Activated naive CD8-positive, alpha-beta T cell treated with anti-CD3 and anti-CD28 coated beads for 36 hours (primary cell): ENCODE results near the gene ADAMTS18. TPM values are rescaled to one million over a fixed set of nuclear protein-coding genes. Genes with fewer than 3 reads are reported as not detected.
"Not testable (repeated sequence)": the region's sequence is repeated elsewhere in the genome, so short reads cannot be mapped to it uniquely, and the experiment has no call there.

Experiments used
- DNase-seq: peaks from one replicate; pipeline ENCODE4 v3.0.0; 2021
- H3K27ac Mint-ChIP-seq: one replicate; pipeline ENCODE4 v1.8.0; 2022; ENCODE audit warnings: mild to moderate bottlenecking, moderate library complexity, mixed read lengths
- H3K27me3 Mint-ChIP-seq: one replicate; pipeline ENCODE4 v1.8.0; 2022; ENCODE audit warnings: mild to moderate bottlenecking, mixed read lengths
- H3K36me3 Mint-ChIP-seq: one replicate; pipeline ENCODE4 v1.8.0; 2021; ENCODE audit warnings: mild to moderate bottlenecking, mixed read lengths
- H3K4me1 Mint-ChIP-seq: one replicate; pipeline ENCODE4 v1.8.0; 2021; ENCODE audit warnings: mixed read lengths
- H3K4me3 Mint-ChIP-seq: one replicate; pipeline ENCODE4 v1.8.0; 2022; ENCODE audit warnings: mild to moderate bottlenecking, moderate library complexity, mixed read lengths
- H3K9me3 Mint-ChIP-seq: one replicate; pipeline ENCODE4 v1.8.0; 2022; ENCODE audit warnings: mixed read lengths
- total RNA-seq, 2 experiments: library from RNA; stranded (reverse); gene quantifications; one replicate each; pipeline ENCODE4 v1.2.3, GENCODE V29; 2021

ADAMTS18 gene, protein sequence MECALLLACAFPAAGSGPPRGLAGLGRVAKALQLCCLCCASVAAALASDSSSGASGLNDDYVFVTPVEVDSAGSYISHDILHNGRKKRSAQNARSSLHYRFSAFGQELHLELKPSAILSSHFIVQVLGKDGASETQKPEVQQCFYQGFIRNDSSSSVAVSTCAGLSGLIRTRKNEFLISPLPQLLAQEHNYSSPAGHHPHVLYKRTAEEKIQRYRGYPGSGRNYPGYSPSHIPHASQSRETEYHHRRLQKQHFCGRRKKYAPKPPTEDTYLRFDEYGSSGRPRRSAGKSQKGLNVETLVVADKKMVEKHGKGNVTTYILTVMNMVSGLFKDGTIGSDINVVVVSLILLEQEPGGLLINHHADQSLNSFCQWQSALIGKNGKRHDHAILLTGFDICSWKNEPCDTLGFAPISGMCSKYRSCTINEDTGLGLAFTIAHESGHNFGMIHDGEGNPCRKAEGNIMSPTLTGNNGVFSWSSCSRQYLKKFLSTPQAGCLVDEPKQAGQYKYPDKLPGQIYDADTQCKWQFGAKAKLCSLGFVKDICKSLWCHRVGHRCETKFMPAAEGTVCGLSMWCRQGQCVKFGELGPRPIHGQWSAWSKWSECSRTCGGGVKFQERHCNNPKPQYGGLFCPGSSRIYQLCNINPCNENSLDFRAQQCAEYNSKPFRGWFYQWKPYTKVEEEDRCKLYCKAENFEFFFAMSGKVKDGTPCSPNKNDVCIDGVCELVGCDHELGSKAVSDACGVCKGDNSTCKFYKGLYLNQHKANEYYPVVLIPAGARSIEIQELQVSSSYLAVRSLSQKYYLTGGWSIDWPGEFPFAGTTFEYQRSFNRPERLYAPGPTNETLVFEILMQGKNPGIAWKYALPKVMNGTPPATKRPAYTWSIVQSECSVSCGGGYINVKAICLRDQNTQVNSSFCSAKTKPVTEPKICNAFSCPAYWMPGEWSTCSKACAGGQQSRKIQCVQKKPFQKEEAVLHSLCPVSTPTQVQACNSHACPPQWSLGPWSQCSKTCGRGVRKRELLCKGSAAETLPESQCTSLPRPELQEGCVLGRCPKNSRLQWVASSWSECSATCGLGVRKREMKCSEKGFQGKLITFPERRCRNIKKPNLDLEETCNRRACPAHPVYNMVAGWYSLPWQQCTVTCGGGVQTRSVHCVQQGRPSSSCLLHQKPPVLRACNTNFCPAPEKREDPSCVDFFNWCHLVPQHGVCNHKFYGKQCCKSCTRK (N-terminal part only)
- total RNA-seq, result not detected

DNA sequence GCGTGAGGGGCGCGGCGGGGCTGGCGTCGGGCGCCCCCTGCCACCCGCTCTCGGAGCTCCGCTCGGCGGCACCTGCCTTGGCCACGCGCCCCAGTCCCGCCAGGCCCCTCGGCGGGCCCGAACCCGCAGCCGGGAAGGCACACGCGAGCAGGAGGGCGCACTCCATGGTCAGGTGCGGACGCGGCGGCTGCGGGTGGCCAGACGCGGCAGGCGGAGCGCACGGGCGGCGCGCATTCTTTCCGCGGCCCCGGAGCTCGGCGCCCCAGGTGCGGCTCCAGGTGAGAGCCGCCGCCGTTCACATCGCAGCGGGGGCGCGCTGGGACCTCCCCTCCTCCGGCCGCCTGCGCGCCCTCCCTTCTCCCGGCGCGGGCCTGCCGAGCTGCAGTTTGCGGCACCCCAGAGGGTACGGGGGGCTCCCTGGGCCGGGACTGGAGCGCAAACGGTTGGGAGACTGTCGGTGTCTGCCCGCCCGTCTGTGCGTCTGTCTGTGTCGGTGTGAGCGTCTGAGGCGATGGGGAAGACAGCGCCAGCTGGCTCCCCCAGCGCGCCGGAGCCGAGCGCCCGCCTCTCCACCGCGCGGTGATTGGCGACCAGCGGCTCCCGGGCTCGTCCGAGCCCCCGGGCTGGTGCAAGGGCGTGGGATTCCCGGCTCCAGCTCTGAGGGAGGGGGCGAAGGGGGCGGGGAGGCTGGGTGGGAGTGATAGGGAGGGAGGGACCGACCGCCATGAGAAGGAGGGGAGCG is at the start of gene ADAMTS18:
Gene ADAMTS18 (minus strand): TSS at position 505 of the 742 bp plus-strand sequence. CDS start 339 bp downstream, at position 166.
- H3K27ac Mint-ChIP-seq, result no peak within 1 kb of the TSS
- H3K4me3 Mint-ChIP-seq, result no peak within 1 kb of the TSS
- no peaks in the 10 kb centered on the region for H3K4me1 Mint-ChIP-seq
- no peaks in the 10 kb centered on the region for H3K9me3 Mint-ChIP-seq
- no peaks in the 10 kb centered on the region for H3K36me3 Mint-ChIP-seq
- peaks cover 36% of the 10 kb centered on the region for H3K27me3 Mint-ChIP-seq
- DNase-seq, result peak; percentile 3

DNA sequence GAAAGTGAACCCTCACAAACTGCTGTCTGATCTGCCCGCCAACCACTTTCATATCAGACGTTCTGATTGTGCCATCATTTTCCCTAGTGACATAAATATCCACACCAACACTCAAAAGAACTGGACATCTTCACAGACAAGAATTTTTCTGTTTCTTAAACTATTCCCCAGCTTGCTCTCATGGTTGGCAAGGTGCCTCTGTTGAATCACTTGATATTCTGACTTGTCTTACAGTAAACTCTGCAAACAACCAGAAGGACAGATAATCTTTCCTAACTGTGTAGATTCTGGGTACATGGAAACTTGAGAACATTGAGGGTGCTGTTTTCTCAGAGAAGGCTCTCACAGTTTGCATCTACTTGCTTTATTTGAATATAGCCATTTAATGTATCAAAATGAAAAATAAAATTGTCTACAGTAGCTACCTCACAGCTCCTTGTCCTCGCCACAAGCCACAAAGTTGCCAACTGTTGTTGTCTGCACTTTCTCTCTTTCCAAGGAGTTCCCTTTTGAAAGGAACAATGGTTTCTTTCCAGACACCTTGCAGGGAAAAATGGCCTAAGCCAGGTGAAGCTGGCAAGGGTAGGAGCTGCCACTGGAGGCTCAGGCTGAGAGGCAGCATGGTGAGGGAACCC is 46.0 kb upstream of the ADAMTS18 start:
- no peaks in the 10 kb centered on the region for H3K4me1 Mint-ChIP-seq
- H3K4me3 Mint-ChIP-seq, result no peak overlapping the region
- no peaks in the 10 kb centered on the region for H3K36me3 Mint-ChIP-seq
- H3K9me3 Mint-ChIP-seq, result no peaks in the 10 kb centered on the region
- no peak for DNase-seq
- H3K27ac Mint-ChIP-seq, result no peak overlapping the region
- peaks cover 15% of the 10 kb centered on the region for H3K27me3 Mint-ChIP-seq

DNA sequence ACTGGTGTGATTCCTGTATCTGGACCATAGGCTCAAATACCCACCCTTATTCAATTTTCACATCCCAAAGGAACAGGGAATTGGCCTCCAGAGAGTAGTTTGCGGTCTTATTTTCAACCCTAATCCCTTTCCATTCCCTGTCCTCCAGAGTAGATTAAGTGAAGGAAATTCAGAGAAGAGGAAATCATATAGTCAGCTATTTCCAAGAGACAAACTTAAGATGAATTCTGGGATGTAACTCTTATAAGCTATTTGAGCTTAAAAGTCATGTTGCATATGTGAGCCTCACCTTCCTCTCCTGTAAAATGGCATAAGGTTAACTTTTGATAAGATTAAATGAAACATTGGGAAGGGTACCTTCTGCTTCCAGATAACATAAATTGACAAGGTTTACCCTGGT is 37.4 kb upstream of the ADAMTS18 start:
- no peak overlapping the region for H3K4me3 Mint-ChIP-seq
- no peaks in the 10 kb centered on the region for H3K9me3 Mint-ChIP-seq
- no peak overlapping the region for H3K27ac Mint-ChIP-seq
- DNase-seq, result no peak
- no peaks in the 10 kb centered on the region for H3K36me3 Mint-ChIP-seq
- no peaks in the 10 kb centered on the region for H3K4me1 Mint-ChIP-seq
- peaks cover 36% of the 10 kb centered on the region for H3K27me3 Mint-ChIP-seq

DNA sequence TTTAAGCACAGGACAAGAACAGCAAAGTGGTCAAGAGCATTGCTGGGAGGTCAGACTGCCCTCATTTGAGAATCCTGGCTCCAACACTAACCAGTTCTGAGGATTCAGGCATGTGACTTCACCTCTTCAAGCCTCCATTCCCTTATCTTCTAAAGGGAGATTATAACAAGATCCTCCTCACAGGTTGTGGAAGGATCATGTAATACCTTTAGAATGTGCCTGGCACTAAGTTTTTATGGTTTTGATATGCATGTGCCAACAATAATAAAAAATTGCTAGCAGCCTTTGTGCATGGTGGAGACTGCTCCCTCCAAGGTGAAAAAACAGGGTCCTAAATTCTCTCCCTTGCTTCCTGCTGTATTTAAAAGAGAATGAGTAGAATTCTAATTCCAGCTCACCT is 36.0 kb upstream of the ADAMTS18 start:
- no peak overlapping the region for H3K4me3 Mint-ChIP-seq
- no peaks in the 10 kb centered on the region for H3K9me3 Mint-ChIP-seq
- H3K36me3 Mint-ChIP-seq, result no peaks in the 10 kb centered on the region
- H3K4me1 Mint-ChIP-seq, result no peaks in the 10 kb centered on the region
- peaks cover 36% of the 10 kb centered on the region for H3K27me3 Mint-ChIP-seq
- H3K27ac Mint-ChIP-seq, result no peak overlapping the region
- no peak for DNase-seq

DNA sequence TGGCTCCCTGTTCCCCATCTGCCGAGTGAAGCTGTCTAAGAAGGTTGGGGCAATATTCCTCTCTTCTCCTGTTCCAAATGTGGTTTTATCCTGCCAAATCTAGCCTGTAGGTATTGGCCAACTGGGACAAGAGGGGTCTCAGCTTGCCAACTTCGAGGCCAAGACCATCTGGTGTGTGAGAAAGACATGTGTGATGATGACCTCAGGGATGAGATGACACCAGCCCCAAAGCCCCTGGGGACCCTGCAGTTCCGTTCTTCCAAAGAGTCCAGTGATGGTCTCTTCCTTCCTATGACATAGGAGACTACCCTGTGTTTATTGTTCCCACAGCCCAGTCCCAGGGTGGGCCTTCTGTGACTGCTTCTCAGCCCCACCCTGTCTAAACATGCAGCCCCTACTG is 34.8 kb upstream of the ADAMTS18 start:
- Mint-ChIP-seq H3K4me3 (no peak overlapping the region), H3K4me1 (no peaks in the 10 kb centered on the region), H3K27me3 (peaks cover 36% of the 10 kb centered on the region), H3K27ac (no peak overlapping the region), H3K36me3 (no peaks in the 10 kb centered on the region), H3K9me3 (no peaks in the 10 kb centered on the region)
- DNase-seq, result no peak

DNA sequence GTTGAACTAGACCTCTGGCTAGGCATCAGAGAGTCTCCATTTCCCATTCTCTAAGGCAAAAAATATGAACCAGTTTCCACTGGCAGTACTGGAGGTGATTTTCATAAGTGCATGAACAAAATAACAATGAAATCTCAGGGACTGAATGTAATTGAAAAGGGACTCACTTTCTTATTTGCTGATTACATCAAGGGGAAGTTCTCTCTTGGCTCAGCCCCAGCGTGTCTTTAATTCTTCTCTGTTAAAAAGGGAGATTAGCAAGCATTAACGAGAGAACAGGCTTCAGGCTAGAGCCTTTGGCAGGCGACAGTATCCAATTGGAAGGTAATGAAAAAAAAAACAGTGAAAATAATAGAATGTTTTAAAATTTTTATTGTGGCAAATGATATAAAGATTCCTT is 34.0 kb upstream of the ADAMTS18 start:
- Mint-ChIP-seq H3K4me1 (no peaks in the 10 kb centered on the region), H3K9me3 (peaks cover 2% of the 10 kb centered on the region)

DNA sequence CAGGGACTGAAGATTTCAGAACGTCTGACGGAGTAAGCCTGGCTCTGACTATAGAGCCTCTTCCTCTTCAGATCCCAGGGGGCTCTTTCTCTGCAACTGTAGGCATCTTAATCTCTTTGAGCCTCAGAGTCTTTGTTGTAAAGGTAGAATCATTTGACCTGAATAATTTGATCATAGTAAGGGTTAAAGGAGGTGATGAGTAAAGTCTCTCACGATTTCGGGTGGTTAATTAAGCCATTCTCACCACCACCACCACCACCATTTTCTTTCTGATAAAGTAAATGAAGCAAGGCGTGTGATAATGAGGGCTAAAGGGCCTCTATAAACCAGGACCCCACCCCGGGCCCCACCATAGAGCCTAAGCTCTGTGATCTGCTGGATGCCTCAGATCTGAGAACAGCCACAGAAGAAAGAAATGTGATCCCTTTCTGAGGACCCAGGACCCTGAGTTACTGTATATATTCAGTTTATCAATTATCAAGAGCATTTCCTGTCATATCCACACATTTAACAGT is 33.0 kb upstream of the ADAMTS18 start:
- Mint-ChIP-seq H3K9me3 (peaks cover 2% of the 10 kb centered on the region), H3K4me1 (no peaks in the 10 kb centered on the region), H3K27ac (no peak overlapping the region), H3K36me3 (no peaks in the 10 kb centered on the region), H3K27me3 (peaks cover 25% of the 10 kb centered on the region), H3K4me3 (no peak overlapping the region)
- DNase-seq, result no peak

More for the DNA sequence above, 34.0 kb upstream of the ADAMTS18 start:
- H3K27ac Mint-ChIP-seq, result no peak overlapping the region
- H3K4me3 Mint-ChIP-seq, result no peak overlapping the region
- H3K27me3 Mint-ChIP-seq, result peaks cover 31% of the 10 kb centered on the region
- DNase-seq, result no peak
- H3K36me3 Mint-ChIP-seq, result no peaks in the 10 kb centered on the region

DNA sequence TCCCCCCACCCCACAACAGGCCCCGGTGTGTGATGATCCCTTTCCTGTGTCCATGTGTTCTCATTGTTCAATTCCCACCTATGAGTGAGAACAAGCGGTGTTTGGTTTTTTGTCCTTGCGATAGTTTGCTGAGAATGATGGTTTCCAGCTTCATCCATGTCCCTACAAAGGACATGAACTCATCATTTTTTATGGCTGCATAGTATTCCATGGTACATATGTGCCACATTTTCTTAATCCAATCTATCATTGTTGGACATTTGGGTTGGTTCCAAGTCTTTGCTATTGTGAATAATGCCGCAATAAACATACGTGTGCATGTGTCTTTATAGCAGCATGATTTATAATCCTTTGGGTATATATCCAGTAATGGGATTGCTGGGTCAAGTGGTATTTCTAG is 28.8 kb upstream of the ADAMTS18 start:
- not testable (repeated sequence) for DNase-seq, H3K4me3 Mint-ChIP-seq, H3K27me3 Mint-ChIP-seq, H3K27ac Mint-ChIP-seq, H3K9me3 Mint-ChIP-seq, H3K4me1 Mint-ChIP-seq, H3K36me3 Mint-ChIP-seq

DNA sequence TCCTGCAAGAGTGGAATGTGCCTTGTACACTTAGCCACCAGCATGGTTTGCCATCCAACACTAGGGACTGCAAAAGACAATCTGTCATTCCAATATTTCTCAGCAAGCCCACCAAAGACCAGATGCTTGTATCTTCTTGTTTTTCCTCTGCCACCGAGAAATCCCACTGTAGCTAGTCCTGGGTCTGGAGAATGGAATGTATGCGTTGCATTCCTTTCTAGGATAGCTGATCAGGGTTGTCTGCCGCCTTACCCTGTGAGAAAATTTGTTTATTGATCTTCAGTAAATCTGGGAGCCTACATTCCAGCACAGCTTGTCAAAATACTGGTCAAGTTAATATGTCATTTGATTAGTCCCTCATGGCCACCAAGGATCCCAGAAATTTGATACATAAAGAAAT is 28.1 kb upstream of the ADAMTS18 start:
- Mint-ChIP-seq H3K27ac (no peak overlapping the region), H3K9me3 (peaks cover 2% of the 10 kb centered on the region), H3K4me1 (no peaks in the 10 kb centered on the region), H3K27me3 (no peaks in the 10 kb centered on the region), H3K4me3 (no peak overlapping the region), H3K36me3 (no peaks in the 10 kb centered on the region)
- no peak for DNase-seq

DNA sequence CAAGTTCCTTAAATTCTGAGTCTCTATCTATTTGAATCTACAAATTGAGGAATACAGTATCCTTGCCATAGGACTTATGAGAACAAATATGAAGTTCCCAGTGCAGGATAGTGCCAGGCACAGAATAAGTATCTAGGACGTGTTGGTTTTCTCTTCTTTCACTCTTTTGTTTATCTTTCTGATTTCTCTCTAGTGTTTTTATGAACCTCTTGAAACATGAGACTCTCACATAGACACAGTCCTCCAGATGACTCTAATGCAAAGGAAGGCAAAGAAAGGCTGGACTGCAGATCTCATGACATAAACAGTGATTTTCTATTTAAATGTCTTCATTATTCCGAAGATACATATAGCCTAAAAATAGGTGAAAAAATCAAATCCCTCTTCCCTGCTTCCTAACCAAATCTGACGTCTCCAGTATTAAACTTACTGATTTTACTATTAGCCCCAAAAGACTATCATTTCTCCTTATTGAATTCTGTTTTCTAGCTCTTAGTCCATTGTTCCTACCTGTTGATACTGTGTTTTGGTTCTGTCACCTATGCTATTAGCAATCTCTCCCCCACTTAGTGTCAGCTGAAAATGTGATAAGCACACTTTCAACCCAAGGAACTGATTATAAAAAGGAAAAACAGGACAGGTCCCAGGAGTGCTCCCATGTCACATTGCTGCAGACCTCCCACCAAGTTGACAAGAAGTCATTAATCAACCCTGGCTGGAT is 24.9 kb upstream of the ADAMTS18 start:
- H3K4me1 Mint-ChIP-seq, result no peaks in the 10 kb centered on the region
- H3K27me3 Mint-ChIP-seq, result no peaks in the 10 kb centered on the region
- H3K27ac Mint-ChIP-seq, result no peak overlapping the region
- peaks cover 2% of the 10 kb centered on the region for H3K9me3 Mint-ChIP-seq
- no peak overlapping the region for H3K4me3 Mint-ChIP-seq
- DNase-seq, result no peak
- H3K36me3 Mint-ChIP-seq, result no peaks in the 10 kb centered on the region

DNA sequence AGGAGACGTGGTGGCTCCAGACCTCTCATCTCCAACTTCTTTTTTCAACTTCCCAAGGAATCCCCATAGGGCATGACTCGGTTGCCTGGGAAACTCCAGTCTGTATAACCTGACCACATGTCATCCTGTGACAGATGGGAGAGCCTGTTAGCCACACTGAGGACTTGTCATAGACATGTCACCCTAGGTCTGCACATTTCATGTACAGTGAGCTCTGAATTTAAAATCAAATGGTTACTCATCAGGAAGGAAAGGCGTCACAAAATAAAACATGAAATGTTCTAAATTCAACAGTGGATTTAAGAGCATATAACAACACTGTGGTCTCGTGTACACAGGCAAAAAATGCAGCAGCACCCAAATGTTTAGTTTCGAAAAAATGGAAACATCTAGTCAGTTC is 22.2 kb upstream of the ADAMTS18 start:
- Mint-ChIP-seq H3K36me3 (no peaks in the 10 kb centered on the region), H3K27ac (no peak overlapping the region), H3K4me1 (no peaks in the 10 kb centered on the region), H3K27me3 (peaks cover 5% of the 10 kb centered on the region), H3K9me3 (no peaks in the 10 kb centered on the region), H3K4me3 (no peak overlapping the region)
- no peak for DNase-seq

DNA sequence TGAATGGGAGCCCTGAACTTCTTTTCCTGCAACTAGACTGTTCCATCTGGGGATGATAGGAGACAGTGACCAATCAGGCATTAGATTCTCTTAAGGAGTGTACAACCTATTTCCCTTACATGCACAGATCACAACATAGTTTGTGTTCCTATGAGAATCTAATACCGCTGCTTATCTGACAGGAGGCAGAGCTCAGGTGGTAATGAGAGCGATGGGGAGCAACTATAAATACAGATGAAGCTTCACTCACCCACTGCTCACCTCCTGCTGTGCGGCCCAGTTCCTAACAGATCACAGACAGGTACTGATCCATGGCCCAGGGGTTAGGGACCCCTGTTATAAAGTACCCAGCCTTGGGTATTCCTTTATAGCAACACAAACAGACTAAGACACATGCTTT is 17.4 kb upstream of the ADAMTS18 start:
- no peak overlapping the region for H3K4me3 Mint-ChIP-seq
- no peaks in the 10 kb centered on the region for H3K4me1 Mint-ChIP-seq
- H3K27ac Mint-ChIP-seq, result no peak overlapping the region
- H3K27me3 Mint-ChIP-seq, result peaks cover 5% of the 10 kb centered on the region
- no peaks in the 10 kb centered on the region for H3K9me3 Mint-ChIP-seq
- H3K36me3 Mint-ChIP-seq, result no peaks in the 10 kb centered on the region
- no peak for DNase-seq

DNA sequence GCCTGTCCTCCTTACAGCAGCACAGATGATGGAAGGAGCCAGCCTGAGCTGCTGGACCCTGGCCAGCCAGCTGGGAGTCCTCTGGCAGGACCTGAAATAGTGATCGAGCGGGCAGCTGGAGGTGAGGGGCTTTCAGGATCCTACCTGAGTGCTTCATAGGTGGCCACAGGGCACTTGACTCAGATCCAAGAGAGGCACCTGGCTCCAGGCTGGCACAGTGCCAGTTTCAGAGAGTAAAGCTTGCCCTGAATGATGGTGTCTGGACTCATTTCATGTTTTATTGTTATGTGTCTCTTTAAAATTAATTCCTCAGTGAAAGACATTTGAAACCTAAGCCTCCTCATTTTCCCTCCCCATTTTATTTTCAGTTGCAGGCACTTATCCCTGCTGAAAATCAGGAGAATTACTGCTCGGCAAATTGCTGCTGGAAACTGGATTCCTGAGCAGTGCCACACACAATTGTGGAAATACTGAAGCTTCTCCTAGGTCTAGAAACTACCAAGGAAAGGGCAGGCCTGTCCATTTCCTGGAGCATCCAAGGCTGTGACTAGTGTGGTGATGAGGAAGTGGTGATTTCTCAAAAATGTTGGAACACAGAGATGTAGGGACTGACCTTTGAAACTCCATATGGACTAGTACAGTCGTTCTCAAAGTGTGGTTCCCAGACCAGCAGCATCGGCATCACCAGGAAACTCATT is 16.1 kb upstream of the ADAMTS18 start:
- Mint-ChIP-seq H3K36me3 (no peaks in the 10 kb centered on the region), H3K4me3 (no peak overlapping the region), H3K27ac (no peak overlapping the region), H3K9me3 (no peaks in the 10 kb centered on the region), H3K27me3 (peaks cover 5% of the 10 kb centered on the region), H3K4me1 (no peaks in the 10 kb centered on the region)
- no peak for DNase-seq
